HCT116 (cell line): ENCODE measurements around the gene PROX2. TPM values are rescaled to one million over a fixed set of nuclear protein-coding genes. Genes with fewer than 3 reads are reported as not detected.

ENCODE experiments used
- ATAC-seq: fragments of 200-7000 bp; cut with Tn5 transposase; 2 replicates; pipeline ENCODE4 v1.9.1; 2020; ENCODE audit warnings: mild to moderate bottlenecking, moderate library complexity
- BruUV-seq: library from RNA; stranded (reverse); fragments of 400-500 nt; replicated peaks from 2 replicates; lab custom pipeline; 2021; lab: Mats Ljungman, UMichigan
- CTCF ChIA-PET: fragments of 300-600 bp; sonication (Branson Sonifier 250); formaldehyde crosslinking; loops from one replicate; lab custom pipeline; 2021; ENCODE audit warnings: antibody characterized with exemption; lab: Charles Lee
- POLR2A ChIA-PET: fragments of 300-600, 350-600 bp; sonication (Branson Sonifier 250); formaldehyde crosslinking; loops from one replicate; lab custom pipeline; 2021; ENCODE audit warnings: antibody characterized with exemption; lab: Charles Lee
- RAD21 ChIA-PET, 2 experiments: fragments of 300-600 bp; sonication (Branson Sonifier 250); formaldehyde crosslinking; loops; one replicate each; lab custom pipeline; 2023; ENCODE audit warnings: low total read pairs in 2 of 2; ENCODE audit not compliant: uncharacterized antibody in 2 of 2, unreplicated experiment in 2 of 2, low non-redundant PET in 1 of 2; lab: Charles Lee
- DNase-seq: peaks from one replicate; pipeline ENCODE4 v3.0.0-alpha.2; 2010; ENCODE audit warnings: low read depth, low spot score
- H2AFZ ChIP-seq: fragments of 200-600 bp; shearing (Covaris generic), sonication (generic); 2 replicates; pipeline ENCODE4 v1.6.1; 2017; ENCODE audit warnings: low read depth, mixed run types, mixed read lengths, antibody characterized with exemption, low read length; ENCODE audit not compliant: poor library complexity, severe bottlenecking
- H3K27ac ChIP-seq: 2 replicates; pipeline ENCODE4 v1.5.1; 2012; ENCODE audit warnings: low read depth, low read length
- H3K27me3 ChIP-seq: fragments of 200-600 bp; sonication (generic); 2 replicates; pipeline ENCODE4 v1.6.1; 2016; ENCODE audit warnings: mixed run types, low read length, mixed read lengths; ENCODE audit not compliant: insufficient read depth
- H3K36me3 ChIP-seq, 2 experiments: fragments of 200-500 bp in 1 of 2; fragments of 200-600 bp in 1 of 2; sonication (Bioruptor generic) in 1 of 2; sonication (generic) in 1 of 2; 2 replicates each; pipeline versions ENCODE4 v1.5.1 to v1.6.1; 2014 to 2016; ENCODE audit warnings: low read length in 2 of 2, inconsistent platforms in 1 of 2, mixed read lengths in 1 of 2, mixed run types in 1 of 2; ENCODE audit not compliant: insufficient read depth in 2 of 2, control insufficient read depth in 1 of 2
- H3K4me1 ChIP-seq, 2 experiments: fragments of 200-600 bp in 1 of 2; sonication (generic) in 1 of 2; 2 replicates each; pipeline versions ENCODE4 v1.5.1 to v1.6.1; 2012 to 2017; ENCODE audit warnings: low read length in 2 of 2, inconsistent platforms in 1 of 2, mild to moderate bottlenecking in 1 of 2, mixed read lengths in 1 of 2, mixed run types in 1 of 2, moderate library complexity in 1 of 2; ENCODE audit not compliant: insufficient read depth in 2 of 2, control insufficient read depth in 1 of 2
- H3K4me2 ChIP-seq: fragments of 200-600 bp; sonication (generic); 2 replicates; pipeline ENCODE4 v1.6.1; 2017; ENCODE audit warnings: mixed run types, low read length, mixed read lengths
- H3K4me3 ChIP-seq, 2 experiments: fragments of 200-600 bp in 1 of 2; sonication (generic) in 1 of 2; replicated peaks in 1 of 2; 2 replicates each; pipeline ENCODE4 v1.5.1; 2011 to 2016; ENCODE audit warnings: low read length in 2 of 2, control low read depth in 1 of 2, low read depth in 1 of 2, mild to moderate bottlenecking in 1 of 2, mixed read lengths in 1 of 2, mixed run types in 1 of 2
- H3K79me2 ChIP-seq: fragments of 200-600 bp; sonication (generic); 2 replicates; pipeline ENCODE4 v1.6.1; 2017; ENCODE audit warnings: mild to moderate bottlenecking, mixed run types, low read length, moderate library complexity, mixed read lengths; ENCODE audit not compliant: insufficient read depth
- H3K9ac ChIP-seq: fragments of 200-600 bp; sonication (generic); 2 replicates; pipeline ENCODE4 v1.6.1; 2016; ENCODE audit warnings: low read length, mixed read lengths
- H3K9me2 ChIP-seq: fragments of 200-600 bp; sonication (generic), shearing (Covaris generic); 2 replicates; pipeline ENCODE4 v1.6.1; 2017; ENCODE audit warnings: mixed run types, mild to moderate bottlenecking, moderate library complexity; ENCODE audit not compliant: insufficient read depth
- H3K9me3 ChIP-seq, 2 experiments: fragments of 200-500 bp in 1 of 2; fragments of 200-600 bp in 1 of 2; sonication (Bioruptor generic) in 1 of 2; sonication (generic) in 1 of 2; 2 replicates each; pipeline ENCODE4 v1.6.1; 2014 to 2017; ENCODE audit warnings: low read length in 2 of 2, mixed read lengths in 2 of 2, inconsistent platforms in 1 of 2, low read depth in 1 of 2, mild to moderate bottlenecking in 1 of 2, mixed run types in 1 of 2, moderate library complexity in 1 of 2; ENCODE audit not compliant: control insufficient read depth in 1 of 2, insufficient read depth in 1 of 2
- H4K20me1 ChIP-seq: fragments of 200-600 bp; sonication (generic), shearing (Covaris generic); 2 replicates; pipeline ENCODE4 v1.6.1; 2017; ENCODE audit warnings: mixed run types, mild to moderate bottlenecking, moderate library complexity; ENCODE audit not compliant: insufficient read depth
- ELF1 ChIP-seq: IDR thresholded peaks from 2 replicates; pipeline ENCODE4 v1.6.1; 2012; ENCODE audit warnings: low read depth, borderline replicate concordance
- EZH2phosphoT487 ChIP-seq: fragments of 200-600 bp; IDR thresholded peaks from 2 replicates; pipeline ENCODE4 v1.6.1; 2018; ENCODE audit warnings: antibody characterized with exemption, borderline replicate concordance
- MAX ChIP-seq: IDR thresholded peaks from 2 replicates; pipeline ENCODE4 v1.6.1; 2012
- REST ChIP-seq: IDR thresholded peaks from 2 replicates; pipeline ENCODE4 v1.6.1; 2012; ENCODE audit warnings: low read depth
- SIN3A ChIP-seq: IDR thresholded peaks from 2 replicates; pipeline ENCODE4 v1.6.1; 2012; ENCODE audit warnings: low read depth
- SP1 ChIP-seq: IDR thresholded peaks from 2 replicates; pipeline ENCODE4 v1.6.1; 2012; ENCODE audit warnings: low read depth
- TCF7L2 ChIP-seq: IDR thresholded peaks from 2 replicates; pipeline ENCODE4 v1.7.0; 2011; ENCODE audit warnings: borderline replicate concordance, inconsistent platforms; ENCODE audit not compliant: insufficient read depth, insufficient read length; ENCODE audit errors: extremely low read depth
- intact Hi-C: fragments of 100-400 bp; cut with micrococcal nuclease; formaldehyde crosslinking; loops from 2 replicates; pipeline ENCODE4 v1.10.0; 2022
- total RNA-seq: library from RNA; stranded (reverse); gene quantifications from one replicate; pipeline ENCODE4 v1.2.1, GENCODE V29; 2021; ENCODE audit not compliant: unreplicated experiment

PROX2 gene
- total RNA-seq, 1 experiment from 2014 or later = not detected

- TF ChIP-seq REST = no peak
Measured at GRCh38 chr14:74892745-74893144, 16.8 kb upstream of the PROX2 start (continued).

- Histone ChIP-seq H3K4me3 (no peak overlapping the region), H3K79me2 (peaks cover 35% of the 10 kb centered on the region), H3K9me2 (no peaks in the 10 kb centered on the region), H3K27ac (no peak overlapping the region), H3K27me3 (no peaks in the 10 kb centered on the region), H3K9me3 (no peaks in the 10 kb centered on the region), H2AFZ (no peak overlapping the region), H4K20me1 (peaks cover 8% of the 10 kb centered on the region; the same call in 1 of the 2 replicates), H3K4me2 (no peak overlapping the region), H3K9ac (no peak overlapping the region), H3K36me3 (peaks cover 51 to 64% of the 10 kb centered on the region in 2 experiments; a peak in 3 of 4 replicates), H3K4me1 (peaks cover 14 to 19% of the 10 kb centered on the region in 2 experiments)
- no peak for ATAC-seq
- TF ChIP-seq EZH2phosphoT487 (no peak), SP1 (no peak), MAX (no peak), REST (no peak), ELF1 (no peak), SIN3A (no peak), TCF7L2 (no peak)
- BruUV-seq = no TSS peak
- ChIA-PET POLR2A (no interaction called here), RAD21 (no interaction called here), CTCF (no interaction called here)
- DNase-seq = no peak
- intact Hi-C loops = no loop called here
Measured at GRCh38 chr14:74891870-74892269, 15.9 kb upstream of the PROX2 start.
